A673 (cell line): Measurements from ENCODE around the gene GPC6.

Experiments used
- EZH2 ChIP-seq: fragments of 200-600 bp; sonication (generic); IDR thresholded peaks from 2 replicates; pipeline ENCODE4 v1.6.1; 2017; ENCODE audit warnings: borderline replicate concordance, low read depth, mild to moderate bottlenecking, mixed read lengths, antibody characterized with exemption, low read length; ENCODE audit not compliant: poor library complexity, severe bottlenecking
- TF ChIP-seq, protein P1 (sequence below): fragments of 300-800, 200-600 bp; sonication (generic); conservative IDR thresholded peaks from 2 replicates; pipeline ENCODE4 v1.5.1; 2017; ENCODE audit warnings: low read depth, mild to moderate bottlenecking, antibody characterized with exemption, low read length, moderate library complexity, mixed read lengths

GRCh38 chr13:93422980-93423543 is 196.5 kb downstream of the GPC6 start:
- TF ChIP-seq, protein P1, sequence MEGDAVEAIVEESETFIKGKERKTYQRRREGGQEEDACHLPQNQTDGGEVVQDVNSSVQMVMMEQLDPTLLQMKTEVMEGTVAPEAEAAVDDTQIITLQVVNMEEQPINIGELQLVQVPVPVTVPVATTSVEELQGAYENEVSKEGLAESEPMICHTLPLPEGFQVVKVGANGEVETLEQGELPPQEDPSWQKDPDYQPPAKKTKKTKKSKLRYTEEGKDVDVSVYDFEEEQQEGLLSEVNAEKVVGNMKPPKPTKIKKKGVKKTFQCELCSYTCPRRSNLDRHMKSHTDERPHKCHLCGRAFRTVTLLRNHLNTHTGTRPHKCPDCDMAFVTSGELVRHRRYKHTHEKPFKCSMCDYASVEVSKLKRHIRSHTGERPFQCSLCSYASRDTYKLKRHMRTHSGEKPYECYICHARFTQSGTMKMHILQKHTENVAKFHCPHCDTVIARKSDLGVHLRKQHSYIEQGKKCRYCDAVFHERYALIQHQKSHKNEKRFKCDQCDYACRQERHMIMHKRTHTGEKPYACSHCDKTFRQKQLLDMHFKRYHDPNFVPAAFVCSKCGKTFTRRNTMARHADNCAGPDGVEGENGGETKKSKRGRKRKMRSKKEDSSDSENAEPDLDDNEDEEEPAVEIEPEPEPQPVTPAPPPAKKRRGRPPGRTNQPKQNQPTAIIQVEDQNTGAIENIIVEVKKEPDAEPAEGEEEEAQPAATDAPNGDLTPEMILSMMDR = no peak
- TF ChIP-seq EZH2 = no peak
